NB4 (cell line): ENCODE data around the gene KRT85.

Experiments used
- MAX ChIP-seq: IDR thresholded peaks from 2 replicates; pipeline ENCODE4 v1.6.1; 2011; ENCODE audit warnings: low read depth, low read length
- MYC ChIP-seq: IDR thresholded peaks from 2 replicates; pipeline ENCODE4 v1.6.1; 2011; ENCODE audit warnings: low read depth, low read length
- POLR2A ChIP-seq: IDR thresholded peaks from 2 replicates; pipeline ENCODE4 v1.6.1; 2011; ENCODE audit warnings: mild to moderate bottlenecking; ENCODE audit not compliant: insufficient read length; ENCODE audit errors: extremely low read depth
- TF ChIP-seq, protein P1 (sequence below): IDR thresholded peaks from one replicate; pipeline ENCODE4 v1.5.1; 2012; ENCODE audit warnings: low read depth, low read length

DNA sequence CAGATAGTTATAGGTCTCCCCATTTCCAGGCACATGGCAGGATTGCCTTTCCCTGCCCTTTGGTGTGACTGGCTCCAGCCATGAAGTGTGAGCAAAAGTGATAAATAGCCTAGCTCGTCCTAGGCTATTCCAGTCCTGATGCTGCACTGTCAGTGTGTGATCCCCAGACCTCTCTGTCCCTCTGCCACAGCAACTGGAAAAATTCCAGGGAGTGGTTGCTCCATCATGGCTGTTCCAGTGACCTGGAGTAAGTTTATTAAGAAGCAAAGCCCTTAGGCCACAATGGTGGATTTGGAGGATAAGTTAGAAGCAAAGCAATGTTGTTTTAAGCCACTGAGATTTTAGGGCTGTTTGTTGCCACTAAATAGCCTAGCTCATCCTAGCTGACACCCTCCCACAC is 36.2 kb downstream of the KRT85 start:
- TF ChIP-seq MAX, result no peak
- TF ChIP-seq POLR2A, result no peak
- TF ChIP-seq, protein P1, sequence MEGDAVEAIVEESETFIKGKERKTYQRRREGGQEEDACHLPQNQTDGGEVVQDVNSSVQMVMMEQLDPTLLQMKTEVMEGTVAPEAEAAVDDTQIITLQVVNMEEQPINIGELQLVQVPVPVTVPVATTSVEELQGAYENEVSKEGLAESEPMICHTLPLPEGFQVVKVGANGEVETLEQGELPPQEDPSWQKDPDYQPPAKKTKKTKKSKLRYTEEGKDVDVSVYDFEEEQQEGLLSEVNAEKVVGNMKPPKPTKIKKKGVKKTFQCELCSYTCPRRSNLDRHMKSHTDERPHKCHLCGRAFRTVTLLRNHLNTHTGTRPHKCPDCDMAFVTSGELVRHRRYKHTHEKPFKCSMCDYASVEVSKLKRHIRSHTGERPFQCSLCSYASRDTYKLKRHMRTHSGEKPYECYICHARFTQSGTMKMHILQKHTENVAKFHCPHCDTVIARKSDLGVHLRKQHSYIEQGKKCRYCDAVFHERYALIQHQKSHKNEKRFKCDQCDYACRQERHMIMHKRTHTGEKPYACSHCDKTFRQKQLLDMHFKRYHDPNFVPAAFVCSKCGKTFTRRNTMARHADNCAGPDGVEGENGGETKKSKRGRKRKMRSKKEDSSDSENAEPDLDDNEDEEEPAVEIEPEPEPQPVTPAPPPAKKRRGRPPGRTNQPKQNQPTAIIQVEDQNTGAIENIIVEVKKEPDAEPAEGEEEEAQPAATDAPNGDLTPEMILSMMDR, result no peak
- TF ChIP-seq MYC, result no peak
